ENCODE data around the gene HAUS8.
"Not testable (repeated sequence)": the region's sequence is repeated elsewhere in the genome, so short reads cannot be mapped to it uniquely, and the experiment has no call there.

Gene HAUS8

GRCh38 chr19:17035842-17036424, 39.3 kb downstream of the HAUS8 start:
- DNase-seq (ENCODE audit: low read depth) = no peak

- no peak for DNase-seq (ENCODE audit: low read depth)
Measured at GRCh38 chr19:17031741-17032140, 43.5 kb downstream of the HAUS8 start.

- no peak for DNase-seq (ENCODE audit: low read depth)
Measured at GRCh38 chr19:17027535-17027975, 47.7 kb downstream of the HAUS8 start.

GRCh38 chr19:17026706-17027534, 48.3 kb downstream of the HAUS8 start, which contains the start of gene CPAMD8:
Gene CPAMD8 (minus strand): TSS chr19:17026810. CDS start chr19:17026642, 168 bp downstream.
- no peak for DNase-seq (ENCODE audit: low read depth)

GRCh38 chr19:17025991-17026658, 49.1 kb downstream of the HAUS8 start:
- no peak for DNase-seq (ENCODE audit: low read depth)

- DNase-seq (ENCODE audit: low read depth) = no peak
Measured at GRCh38 chr19:17025361-17025760, 49.9 kb downstream of the HAUS8 start.

- not testable (repeated sequence) for DNase-seq (ENCODE audit: low read depth)
Measured at GRCh38 chr19:17024941-17025340, 50.3 kb downstream of the HAUS8 start.

- DNase-seq (ENCODE audit: low read depth) = no peak
Measured at GRCh38 chr19:17023805-17024204, 51.4 kb downstream of the HAUS8 start.

GRCh38 chr19:17022738-17023137, 52.5 kb downstream of the HAUS8 start:
- DNase-seq (ENCODE audit: low read depth) = no peak

- no peak for DNase-seq (ENCODE audit: low read depth)
Measured at GRCh38 chr19:17021793-17022590, 53.3 kb downstream of the HAUS8 start.

- DNase-seq (ENCODE audit: low read depth) = no peak
Measured at GRCh38 chr19:17021328-17021727, 53.9 kb downstream of the HAUS8 start.

GRCh38 chr19:17020823-17021222, 54.4 kb downstream of the HAUS8 start:
- no peak for DNase-seq (ENCODE audit: low read depth)

GRCh38 chr19:17020385-17020784, 54.9 kb downstream of the HAUS8 start:
- no peak for DNase-seq (ENCODE audit: low read depth)

GRCh38 chr19:17014212-17014861, 60.9 kb downstream of the HAUS8 start:
- not testable (repeated sequence) for DNase-seq (ENCODE audit: low read depth)

GRCh38 chr19:17011485-17011884, 63.8 kb downstream of the HAUS8 start:
- DNase-seq (ENCODE audit: low read depth) = no peak

GRCh38 chr19:17006579-17006978, 68.7 kb downstream of the HAUS8 start:
- no peak for DNase-seq (ENCODE audit: low read depth)

- no peak for DNase-seq (ENCODE audit: low read depth)
Measured at GRCh38 chr19:17005000-17005399, 70.3 kb downstream of the HAUS8 start.

- DNase-seq (ENCODE audit: low read depth) = no peak
Measured at GRCh38 chr19:17004386-17004785, 70.9 kb downstream of the HAUS8 start.

- DNase-seq (ENCODE audit: low read depth) = no peak
Measured at GRCh38 chr19:17002455-17002854, 72.8 kb downstream of the HAUS8 start.

- peak; percentile 36 for DNase-seq (ENCODE audit: low read depth)
Measured at GRCh38 chr19:17001603-17002183, 73.6 kb downstream of the HAUS8 start.
